ENCODE results near the gene P2RY6.

GRCh38 chr11:73325036-73325981 is 53.2 kb downstream of the P2RY6 start:
- no peak for TF ChIP-seq CTCF (conservative IDR thresholded peaks at IDR 0.05; ENCODE audit: low read depth, low read length)
- no peak for TF ChIP-seq CHD1 (IDR thresholded peaks at IDR 0.05; ENCODE audit: low read depth, low read length)
- no peak for TF ChIP-seq SMC3 (IDR thresholded peaks at IDR 0.05; ENCODE audit: low read depth, low read length)
- no peak for TF ChIP-seq POLR2A (IDR thresholded peaks at IDR 0.05; ENCODE audit: low read depth, low read length)
- no peak for TF ChIP-seq RAD21 (IDR thresholded peaks at IDR 0.05; ENCODE audit: low read length)
- no peak for TF ChIP-seq MAZ (IDR thresholded peaks at IDR 0.05; ENCODE audit: borderline replicate concordance, low read depth, low read length)
- TF ChIP-seq RFX5 (IDR thresholded peaks at IDR 0.05; ENCODE audit: low read depth, low read length): no peak
- no peak for TF ChIP-seq MAFK (IDR thresholded peaks at IDR 0.05; ENCODE audit: low read depth, low read length)

All from IMR-90 (cell line).